Lung microvascular endothelial cell (primary cell): Measurements from ENCODE around the gene DLG5. TPM values are rescaled to one million over a fixed set of nuclear protein-coding genes. Genes with fewer than 3 reads are reported as not detected.

Experiments used
- DNase-seq, 2 donors: peaks; one replicate each; pipeline versions ENCODE4 v3.0.0 to v3.0.0-alpha.2; 2010; ENCODE audit warnings: low read depth in 2 of 2
- total RNA-seq: library from RNA; depleted of rRNA; stranded (reverse); fragments of >200 nt; gene quantifications from 2 replicates; pipeline ENCODE4 v1.2.1, GENCODE V29; 2014

DLG5 gene
- total RNA-seq, 1 donor from 2014 or later = 6.9 TPM

GRCh38 chr10:77955136-77955535, 28.6 kb upstream of the DLG5 start:
- no peak for DNase-seq

DNA sequence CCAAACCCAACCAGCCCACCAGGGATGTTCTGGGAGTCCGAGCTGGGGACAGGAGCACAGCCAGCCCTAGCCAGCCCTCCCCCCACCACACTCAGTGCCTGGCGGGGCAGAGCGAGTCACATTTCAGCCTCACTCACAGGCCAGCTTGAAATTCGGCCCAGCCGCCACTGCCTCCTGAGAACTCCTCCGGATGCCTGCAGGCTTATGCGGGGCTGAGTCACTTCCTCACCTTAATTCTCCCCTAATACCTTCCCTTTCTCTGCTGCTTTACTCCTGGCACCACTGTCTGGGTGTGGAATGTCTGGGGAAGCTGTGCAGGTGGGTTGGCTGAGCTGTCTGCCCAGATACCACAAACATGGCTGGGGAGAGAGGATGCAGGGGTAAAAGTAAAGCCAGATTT, 22.6 kb upstream of the DLG5 start:
- peak in 1 of 2 donors; percentile 36 for DNase-seq

DNA sequence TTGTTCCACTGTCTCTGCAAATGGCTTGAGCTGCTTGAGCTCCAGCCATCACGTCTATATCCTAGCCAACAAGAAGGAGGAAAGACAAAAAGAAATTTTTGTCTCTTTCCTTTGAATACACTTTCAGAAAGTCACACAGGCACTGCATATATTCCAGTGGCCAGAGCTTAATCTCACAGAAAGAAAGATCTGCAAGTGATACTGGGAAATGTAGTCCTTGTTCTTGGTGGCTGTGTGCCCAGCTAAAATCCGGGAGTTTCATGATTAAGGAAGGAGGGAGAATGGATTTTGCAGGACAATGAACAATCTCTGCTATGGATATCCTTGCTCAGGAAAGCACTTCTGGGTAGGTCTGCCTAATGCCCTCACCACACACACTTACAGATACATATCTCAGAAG, 19.5 kb upstream of the DLG5 start:
- no peak for DNase-seq

DNA sequence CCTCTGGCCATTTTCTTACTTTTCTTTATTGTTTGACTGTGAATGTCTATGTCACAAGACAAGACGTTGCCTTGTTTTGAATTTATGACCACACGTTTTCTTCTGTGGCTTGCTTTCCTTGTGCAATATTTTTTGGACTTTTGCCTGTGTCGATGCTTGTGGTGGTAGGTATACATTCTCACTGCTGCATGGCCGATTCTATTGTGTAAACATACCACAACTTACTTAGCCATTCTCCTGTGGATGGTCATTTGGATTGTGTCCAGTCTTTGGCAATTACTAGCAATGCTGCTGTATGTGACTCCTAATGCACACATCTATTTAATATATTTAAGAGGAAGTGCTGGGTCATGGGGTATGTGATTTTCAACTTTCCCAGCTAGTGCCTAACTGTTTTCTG, 18.0 kb upstream of the DLG5 start:
- peak in 1 of 2 donors; percentile 28 for DNase-seq

DNA sequence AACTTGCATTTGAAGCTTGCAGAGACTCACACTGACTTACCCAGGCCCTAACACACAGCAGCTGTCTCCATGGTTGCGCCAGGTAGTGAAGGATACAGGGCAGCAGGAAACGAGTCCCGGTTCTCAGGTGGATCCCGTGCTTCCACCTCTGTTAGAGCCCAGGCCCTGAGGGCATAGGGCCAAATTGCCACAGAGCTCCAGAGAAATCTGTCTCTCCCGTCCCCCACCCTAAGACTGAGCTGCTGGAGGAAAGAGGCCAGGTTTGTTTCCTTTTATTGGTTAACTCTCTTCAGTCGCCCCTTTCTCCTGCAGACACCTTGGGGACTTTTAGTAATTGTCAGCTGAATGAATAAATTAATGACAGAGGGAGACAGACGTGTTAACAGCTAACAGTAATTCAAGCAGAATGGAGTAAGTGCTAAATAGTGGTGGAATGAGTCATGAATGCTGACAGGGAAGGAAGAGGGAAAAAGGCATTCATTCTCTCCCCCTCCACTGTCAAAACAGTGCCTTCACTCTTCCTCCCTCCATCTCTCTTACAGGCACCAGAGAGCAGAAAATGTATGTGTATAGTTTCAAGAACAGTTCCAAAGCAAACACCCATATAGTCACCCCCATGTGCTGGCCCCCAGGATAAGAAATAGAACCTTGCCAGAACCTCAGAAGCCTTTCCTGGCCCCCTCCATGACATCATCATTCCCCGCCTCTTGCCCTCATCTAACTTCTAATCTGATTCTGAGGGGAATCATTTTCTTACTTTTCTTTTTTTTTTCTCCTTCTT, 16.8 kb upstream of the DLG5 start:
- DNase-seq = peak; percentile 47 to 81

DNA sequence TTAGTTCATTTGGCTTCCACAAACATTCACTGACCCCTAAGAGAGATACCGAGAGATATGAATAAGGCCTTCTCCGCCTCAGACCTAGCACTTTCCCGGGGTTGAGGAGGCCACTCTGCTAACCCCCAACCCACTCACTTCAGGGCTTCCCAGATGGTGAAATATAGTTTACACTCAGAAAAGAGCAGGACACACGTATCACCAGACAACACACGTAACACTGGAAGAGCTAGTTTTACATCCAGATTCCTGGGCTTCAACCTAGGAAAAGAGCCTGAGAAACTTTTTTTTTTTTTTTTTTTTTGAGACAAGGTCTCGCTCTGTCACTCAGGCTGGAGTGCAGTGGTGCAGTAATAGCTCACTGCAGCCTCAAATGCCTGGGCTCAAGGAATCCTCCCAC, 15.2 kb upstream of the DLG5 start:
- DNase-seq = no peak

GRCh38 chr10:77940627-77941026, 14.1 kb upstream of the DLG5 start:
- DNase-seq = no peak

DNA sequence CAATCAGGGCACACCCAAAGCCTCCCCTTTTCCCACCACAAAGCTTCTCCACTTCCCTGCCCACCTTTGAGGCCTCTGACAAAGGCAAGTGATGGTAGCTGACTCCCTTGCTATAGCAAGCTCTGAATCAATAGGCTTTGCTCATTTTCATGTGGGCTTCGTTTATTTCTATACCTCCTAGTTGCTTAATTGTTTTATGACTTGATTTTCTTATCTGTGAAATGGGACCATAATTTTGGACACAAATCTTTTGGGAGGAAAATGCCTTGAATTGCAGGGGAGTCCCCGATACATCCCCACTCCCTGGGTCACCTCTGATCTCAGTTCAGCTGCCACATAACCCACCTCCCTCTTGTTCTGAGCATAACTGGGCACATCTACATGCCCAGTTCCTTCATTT, 13.7 kb upstream of the DLG5 start:
- DNase-seq = no peak

- DNase-seq = no peak
These were observed 13.0 kb upstream of the DLG5 start for GRCh38 chr10:77939561-77940001.

GRCh38 chr10:77936697-77937567, 10.4 kb upstream of the DLG5 start:
- no peak for DNase-seq

- DNase-seq = no peak
These were observed 5.6 kb upstream of the DLG5 start for GRCh38 chr10:77932016-77932715.

DNA sequence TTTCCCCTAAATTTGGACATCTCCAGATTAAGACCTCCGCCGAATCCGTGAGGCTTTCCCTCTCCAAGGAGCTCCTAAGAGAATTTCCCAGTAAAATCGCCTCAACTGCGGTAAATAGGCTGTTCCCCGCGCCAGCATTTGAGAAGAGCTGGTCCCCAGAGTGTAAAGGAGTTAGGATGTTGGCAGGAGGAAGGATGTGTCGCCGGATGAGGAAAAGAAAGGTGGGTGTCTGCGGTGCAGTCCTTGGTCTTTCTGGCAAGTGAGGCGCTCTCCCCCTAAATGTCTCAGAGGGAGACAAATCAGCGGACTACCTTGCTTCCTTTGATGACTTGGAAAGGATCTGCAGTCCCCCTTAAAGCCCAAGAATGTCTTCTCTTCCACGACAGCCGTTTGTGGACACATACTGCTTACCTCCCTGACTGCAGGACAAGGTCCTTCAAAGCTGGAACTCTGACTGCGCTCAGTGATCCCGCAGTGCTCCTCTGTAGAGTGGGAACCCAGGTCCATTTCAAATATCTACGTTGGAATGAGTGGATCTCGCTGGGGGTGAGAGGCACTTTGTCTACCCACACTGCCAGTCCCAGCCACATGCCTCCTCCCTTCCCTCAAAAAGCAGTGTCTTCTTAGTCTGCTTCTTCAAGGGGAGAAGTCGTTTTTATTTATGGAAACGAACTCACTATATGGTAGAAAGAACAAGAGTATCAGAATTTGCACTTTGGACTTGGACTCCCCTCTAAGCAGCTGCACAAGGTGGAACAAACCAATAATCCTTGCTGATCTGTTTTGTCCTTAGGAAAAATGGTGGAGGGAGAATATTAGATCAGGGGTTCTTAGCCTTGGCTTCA, 1.1 kb upstream of the DLG5 start:
- DNase-seq = no peak

GRCh38 chr10:77925795-77926565, 575 bp downstream of the DLG5 start:
- peak; percentile 39 to 48 for DNase-seq

DNA sequence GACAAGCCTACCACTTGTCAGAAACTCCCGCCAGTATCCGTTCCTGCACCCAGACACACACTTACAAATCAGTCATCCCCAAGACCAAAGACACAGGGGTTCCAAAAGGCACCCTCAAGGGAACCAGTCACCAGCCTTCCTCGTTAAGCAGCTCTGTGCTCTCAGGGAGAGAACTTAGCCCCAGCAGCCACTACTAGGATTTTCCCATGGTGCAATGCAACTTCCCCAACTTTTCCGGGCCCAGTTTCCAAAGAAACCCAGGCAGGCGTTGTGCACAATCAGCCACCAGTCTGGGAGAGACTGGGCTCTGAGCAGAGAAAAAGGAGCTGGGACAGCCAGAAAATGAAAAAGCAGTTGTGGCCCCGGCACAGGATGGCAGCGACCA, 1.2 kb downstream of the DLG5 start:
- DNase-seq = peak; percentile 24 to 26

DNA sequence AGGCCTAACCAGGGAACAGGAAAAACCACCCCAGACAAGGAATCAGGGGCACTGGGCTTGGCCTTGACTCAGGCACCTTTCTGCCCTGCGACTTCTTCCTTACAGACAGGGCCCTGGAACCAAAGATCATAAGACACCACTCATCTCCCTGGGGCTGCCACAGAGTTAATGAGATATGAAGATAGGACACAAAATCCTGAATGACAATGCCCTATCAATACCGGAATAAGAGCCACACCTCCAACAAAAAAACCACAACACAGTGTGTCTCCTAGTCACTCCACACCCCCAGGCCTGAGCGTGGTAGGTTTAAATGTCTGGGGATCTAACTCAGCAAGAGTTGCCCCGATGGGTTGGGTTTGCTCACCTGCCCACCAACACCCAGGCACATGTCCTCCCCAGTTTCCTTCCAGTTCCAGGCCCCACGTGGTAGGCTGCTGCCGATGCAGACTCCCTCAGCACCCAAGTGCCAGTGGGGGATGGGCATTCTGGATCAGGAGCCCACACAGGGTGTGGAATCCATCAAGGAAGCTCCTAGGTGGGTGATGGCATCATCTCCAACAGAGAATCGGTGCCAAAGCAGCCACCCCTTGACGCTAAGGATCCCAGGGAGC, 3.9 kb downstream of the DLG5 start:
- DNase-seq = no peak

GRCh38 chr10:77922055-77922454, 4.5 kb downstream of the DLG5 start:
- no peak for DNase-seq

DNA sequence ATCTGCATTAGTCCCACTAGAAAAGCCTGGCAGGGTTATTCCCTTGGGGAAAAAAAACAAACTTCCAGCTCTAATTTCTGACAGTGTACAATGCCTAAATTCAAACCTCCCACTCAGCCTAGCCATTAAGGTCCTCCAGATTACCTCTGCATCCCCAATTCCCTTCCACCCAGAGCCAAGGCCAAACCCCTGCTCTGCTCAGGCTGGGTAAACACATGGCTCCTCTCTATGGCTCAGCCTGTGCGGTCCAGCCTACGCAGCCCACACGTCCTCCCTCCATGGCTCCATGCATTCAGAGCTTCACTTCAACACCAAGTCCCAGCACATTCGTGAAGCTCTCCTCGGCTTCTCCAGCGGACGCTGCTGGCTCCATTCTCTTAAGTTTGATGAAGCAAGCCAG, 5.2 kb downstream of the DLG5 start:
- DNase-seq = no peak

DNA sequence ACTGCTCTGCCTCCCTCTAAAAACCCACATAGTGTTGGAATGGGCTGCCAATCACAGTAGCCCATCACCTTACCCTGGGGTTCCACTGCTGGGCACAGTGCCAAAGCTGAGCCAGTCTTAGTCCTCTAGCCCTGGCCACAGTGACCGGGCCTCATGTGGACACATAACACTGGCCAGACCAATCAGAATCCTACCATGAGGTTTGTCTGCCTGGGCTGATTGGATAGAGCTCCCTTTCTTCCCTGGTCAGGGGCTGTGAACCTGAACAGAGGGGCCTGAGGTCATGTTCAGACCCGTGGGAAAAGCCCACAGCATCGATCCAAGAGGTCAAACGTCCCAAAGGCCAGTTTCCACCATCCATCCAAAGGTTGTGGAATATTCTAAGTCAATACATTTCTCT, 6.1 kb downstream of the DLG5 start:
- no peak for DNase-seq

- peak in 1 of 2 donors; percentile 36 for DNase-seq
These were observed 6.8 kb downstream of the DLG5 start for GRCh38 chr10:77919713-77920108.
